ENCODE measurements around the gene ARMC2.

Gene ARMC2

DNA sequence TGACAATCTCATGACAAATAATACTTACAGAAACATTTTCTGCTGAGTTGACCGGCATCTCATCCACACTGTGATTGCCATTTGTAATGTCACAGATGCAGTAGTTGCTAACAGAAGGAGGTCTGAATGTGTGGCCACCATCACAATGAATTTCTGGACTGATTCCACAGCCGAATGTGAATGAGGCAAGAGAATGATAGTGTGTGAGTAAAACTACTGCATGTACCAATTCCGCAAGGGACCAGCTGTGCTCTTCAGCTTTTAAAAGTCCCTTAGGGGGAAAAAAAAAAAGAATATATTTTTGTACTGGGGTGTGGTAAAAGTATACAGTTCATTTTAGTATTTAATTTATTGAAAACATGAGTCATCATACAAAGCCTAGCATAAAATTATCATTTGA, 150.3 kb downstream of the ARMC2 start:
- Histone ChIP-seq H3K4me3 (ENCODE audit: low read length) (no peak overlapping the region), H3K27me3 (replicated peaks; ENCODE audit: control insufficient read depth, insufficient read depth, low read length) (no peaks in the 10 kb centered on the region), H3K36me3 (ENCODE audit: control insufficient read depth, insufficient read depth, low read length, severe bottlenecking) (peaks cover 75% of the 10 kb centered on the region), H3K4me1 (ENCODE audit: control insufficient read depth, insufficient read depth, low read length) (peaks cover 42% of the 10 kb centered on the region), H3K9ac (ENCODE audit: low read length) (no peak overlapping the region), H3K9me3 (ENCODE audit: control insufficient read depth, low read length) (no peaks in the 10 kb centered on the region)
- no peak for DNase-seq (ENCODE audit: low read depth)

DNA sequence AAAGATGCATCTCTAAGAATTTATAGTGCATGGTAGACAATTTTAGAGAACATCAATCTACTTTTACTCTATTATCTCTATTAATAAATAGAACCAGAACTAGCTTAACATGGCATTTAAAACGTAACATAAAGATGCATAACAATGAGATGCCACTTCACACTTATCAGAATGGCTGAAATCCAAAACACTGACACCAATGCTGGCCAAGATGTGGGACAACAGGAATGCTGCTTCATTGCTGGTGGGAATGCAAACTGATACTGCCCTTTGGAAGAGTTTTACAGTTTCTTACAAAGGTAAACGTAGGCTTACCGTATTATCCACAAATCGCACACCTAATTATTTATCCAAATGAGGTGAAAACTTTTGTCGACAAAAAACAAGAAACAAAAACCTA, 151.2 kb downstream of the ARMC2 start:
- DNase-seq (ENCODE audit: low read depth): no peak
- Histone ChIP-seq H3K27me3 (replicated peaks; ENCODE audit: control insufficient read depth, insufficient read depth, low read length) (no peaks in the 10 kb centered on the region), H3K36me3 (ENCODE audit: control insufficient read depth, insufficient read depth, low read length, severe bottlenecking) (peaks cover 66% of the 10 kb centered on the region), H3K9ac (ENCODE audit: low read length) (no peak overlapping the region), H3K9me3 (ENCODE audit: control insufficient read depth, low read length) (no peaks in the 10 kb centered on the region), H3K4me3 (ENCODE audit: low read length) (no peak overlapping the region), H3K4me1 (ENCODE audit: control insufficient read depth, insufficient read depth, low read length) (peaks cover 47% of the 10 kb centered on the region)

DNA sequence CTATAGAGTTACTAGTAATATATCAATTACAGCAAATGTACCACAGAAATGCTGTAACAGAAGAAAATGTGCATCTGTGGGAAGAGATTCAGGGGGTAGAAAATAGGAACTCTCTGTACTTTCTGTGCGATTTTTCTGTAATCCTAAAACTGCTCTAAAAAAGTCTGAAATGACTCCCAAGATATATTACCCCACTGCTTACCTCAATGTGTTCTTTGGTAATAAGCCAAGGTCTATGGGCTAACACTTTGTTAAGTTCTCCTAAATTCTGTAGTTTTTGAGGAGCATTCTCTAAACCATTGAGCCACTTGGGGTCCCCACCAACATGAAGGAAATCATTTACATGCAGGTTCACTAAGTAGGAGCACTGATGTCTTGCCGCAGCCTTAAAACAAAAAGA, 152.1 kb downstream of the ARMC2 start:
- DNase-seq (ENCODE audit: low read depth): peak; percentile 52
- Histone ChIP-seq H3K9ac (ENCODE audit: low read length) (no peak overlapping the region), H3K9me3 (ENCODE audit: control insufficient read depth, low read length) (no peaks in the 10 kb centered on the region), H3K4me3 (ENCODE audit: low read length) (no peak overlapping the region), H3K27me3 (replicated peaks; ENCODE audit: control insufficient read depth, insufficient read depth, low read length) (no peaks in the 10 kb centered on the region), H3K36me3 (ENCODE audit: control insufficient read depth, insufficient read depth, low read length, severe bottlenecking) (peaks cover 58% of the 10 kb centered on the region), H3K4me1 (ENCODE audit: control insufficient read depth, insufficient read depth, low read length) (peaks cover 47% of the 10 kb centered on the region)

DNA sequence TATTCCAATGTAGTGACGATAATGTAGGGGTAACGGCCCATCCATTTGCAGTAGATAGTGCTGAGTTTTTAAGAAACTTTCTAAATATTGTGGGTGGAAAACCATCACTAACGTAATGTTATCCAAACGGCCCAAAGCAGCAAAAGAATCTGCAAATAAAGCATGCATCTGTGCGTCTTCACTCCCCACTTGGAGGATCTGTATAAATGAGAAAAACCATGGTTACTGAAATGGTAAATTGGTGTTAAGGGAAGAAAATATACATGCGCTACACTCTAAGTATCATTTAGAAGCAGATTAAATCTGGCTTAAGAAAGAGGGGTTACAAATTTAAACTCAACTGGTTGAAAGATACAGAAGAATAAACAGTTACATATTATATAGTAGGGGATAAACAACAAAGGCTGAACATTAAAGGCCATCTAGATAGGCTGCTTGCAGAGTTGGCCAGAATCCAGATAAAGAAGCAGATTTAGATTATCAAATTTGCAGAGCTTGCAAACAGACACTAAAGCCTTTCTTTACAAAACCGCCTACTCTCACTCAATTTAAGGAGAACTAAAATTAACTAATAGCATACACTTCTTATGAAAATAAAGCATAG, 153.2 kb downstream of the ARMC2 start:
- no peak overlapping the region for H3K4me3 ChIP-seq (ENCODE audit: low read length)
- H3K4me1 ChIP-seq (ENCODE audit: control insufficient read depth, insufficient read depth, low read length): peaks cover 47% of the 10 kb centered on the region
- no peak overlapping the region for H3K9ac ChIP-seq (ENCODE audit: low read length)
- peaks cover 48% of the 10 kb centered on the region for H3K36me3 ChIP-seq (ENCODE audit: control insufficient read depth, insufficient read depth, low read length, severe bottlenecking)
- H3K27me3 ChIP-seq (replicated peaks; ENCODE audit: control insufficient read depth, insufficient read depth, low read length): no peaks in the 10 kb centered on the region
- H3K9me3 ChIP-seq (ENCODE audit: control insufficient read depth, low read length): no peaks in the 10 kb centered on the region
- DNase-seq (ENCODE audit: low read depth): peak; percentile 21

- Histone ChIP-seq H3K4me3 (ENCODE audit: low read length) (peak overlapping the region; percentile 45), H3K36me3 (ENCODE audit: control insufficient read depth, insufficient read depth, low read length, severe bottlenecking) (peaks cover 41% of the 10 kb centered on the region), H3K27me3 (replicated peaks; ENCODE audit: control insufficient read depth, insufficient read depth, low read length) (no peaks in the 10 kb centered on the region), H3K9ac (ENCODE audit: low read length) (peak overlapping the region; percentile 44), H3K9me3 (ENCODE audit: control insufficient read depth, low read length) (no peaks in the 10 kb centered on the region), H3K4me1 (ENCODE audit: control insufficient read depth, insufficient read depth, low read length) (peaks cover 54% of the 10 kb centered on the region)
- peak; percentile 79 for DNase-seq (ENCODE audit: low read depth)
These were observed 154.0 kb downstream of the ARMC2 start for GRCh38 chr6:109002051-109002697.

DNA sequence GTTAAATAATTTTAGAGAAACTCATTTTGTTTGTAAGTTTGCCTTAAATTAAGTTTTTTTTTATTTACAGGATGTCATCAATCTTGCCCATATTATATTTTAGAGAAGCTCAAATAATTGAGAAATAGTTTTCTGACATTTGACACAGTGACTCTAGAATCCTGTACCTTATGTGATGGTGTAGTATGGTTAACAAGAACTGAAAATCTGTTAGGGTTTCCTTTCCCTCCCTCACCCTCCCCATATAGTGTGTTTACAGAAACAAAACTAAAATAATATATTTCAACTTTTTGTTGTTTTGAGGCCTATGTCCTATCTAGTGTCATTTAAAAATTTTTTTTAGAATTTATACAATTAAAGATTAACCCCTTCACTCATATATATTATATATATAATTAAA, 154.7 kb downstream of the ARMC2 start:
- Histone ChIP-seq H3K4me3 (ENCODE audit: low read length) (peak overlapping the region; percentile 45), H3K9ac (ENCODE audit: low read length) (peak overlapping the region; percentile 44), H3K27me3 (replicated peaks; ENCODE audit: control insufficient read depth, insufficient read depth, low read length) (no peaks in the 10 kb centered on the region), H3K9me3 (ENCODE audit: control insufficient read depth, low read length) (no peaks in the 10 kb centered on the region), H3K36me3 (ENCODE audit: control insufficient read depth, insufficient read depth, low read length, severe bottlenecking) (peaks cover 33% of the 10 kb centered on the region), H3K4me1 (ENCODE audit: control insufficient read depth, insufficient read depth, low read length) (peaks cover 61% of the 10 kb centered on the region)
- no peak for DNase-seq (ENCODE audit: low read depth)

- no peak for DNase-seq (ENCODE audit: low read depth)
- Histone ChIP-seq H3K4me3 (ENCODE audit: low read length) (peak overlapping the region; percentile 95), H3K27me3 (replicated peaks; ENCODE audit: control insufficient read depth, insufficient read depth, low read length) (no peaks in the 10 kb centered on the region)
These were observed 158.6 kb downstream of the ARMC2 start for GRCh38 chr6:109006818-109007217.

DNA sequence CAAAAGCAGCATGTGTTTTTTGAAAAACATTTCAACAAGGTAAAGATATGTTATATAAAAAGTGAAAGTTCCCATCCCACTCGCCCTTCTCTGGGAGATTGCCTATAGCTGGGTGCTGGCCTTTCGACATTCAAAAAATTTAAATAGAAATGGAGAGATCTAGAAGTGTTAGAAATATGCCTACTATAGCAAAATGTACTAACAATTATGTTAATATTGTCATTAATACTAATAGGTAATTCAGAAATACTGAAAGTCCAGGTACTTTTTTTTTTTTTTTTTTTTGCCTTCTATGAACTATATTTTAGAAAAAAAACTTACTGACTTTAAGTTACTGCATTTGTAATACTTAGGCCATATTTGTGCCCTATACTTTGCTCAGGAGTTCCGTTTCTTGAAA, 159.3 kb downstream of the ARMC2 start:
- DNase-seq (ENCODE audit: low read depth): no peak
- H3K4me3 ChIP-seq (ENCODE audit: low read length): peak overlapping the region; percentile 95
- H3K9ac ChIP-seq (ENCODE audit: low read length): peak overlapping the region; percentile 95
- H3K4me1 ChIP-seq (ENCODE audit: control insufficient read depth, insufficient read depth, low read length): peaks cover 42% of the 10 kb centered on the region
- no peaks in the 10 kb centered on the region for H3K27me3 ChIP-seq (replicated peaks; ENCODE audit: control insufficient read depth, insufficient read depth, low read length)
- H3K9me3 ChIP-seq (ENCODE audit: control insufficient read depth, low read length): no peaks in the 10 kb centered on the region
- H3K36me3 ChIP-seq (ENCODE audit: control insufficient read depth, insufficient read depth, low read length, severe bottlenecking): no peaks in the 10 kb centered on the region

More at GRCh38 chr6:109006818-109007217, 158.6 kb downstream of the ARMC2 start:
- Histone ChIP-seq H3K4me1 (ENCODE audit: control insufficient read depth, insufficient read depth, low read length) (peaks cover 46% of the 10 kb centered on the region), H3K36me3 (ENCODE audit: control insufficient read depth, insufficient read depth, low read length, severe bottlenecking) (no peaks in the 10 kb centered on the region), H3K9ac (ENCODE audit: low read length) (no peak overlapping the region), H3K9me3 (ENCODE audit: control insufficient read depth, low read length) (no peaks in the 10 kb centered on the region)

GRCh38 chr6:109008054-109008453, 159.8 kb downstream of the ARMC2 start:
- peak overlapping the region; percentile 95 for H3K4me3 ChIP-seq (ENCODE audit: low read length)
- H3K4me1 ChIP-seq (ENCODE audit: control insufficient read depth, insufficient read depth, low read length): peaks cover 37% of the 10 kb centered on the region
- H3K9me3 ChIP-seq (ENCODE audit: control insufficient read depth, low read length): no peaks in the 10 kb centered on the region
- H3K27me3 ChIP-seq (replicated peaks; ENCODE audit: control insufficient read depth, insufficient read depth, low read length): no peaks in the 10 kb centered on the region
- H3K9ac ChIP-seq (ENCODE audit: low read length): peak overlapping the region; percentile 95
- no peaks in the 10 kb centered on the region for H3K36me3 ChIP-seq (ENCODE audit: control insufficient read depth, insufficient read depth, low read length, severe bottlenecking)
- peak; percentile 12 for DNase-seq (ENCODE audit: low read depth)

GRCh38 chr6:109008537-109009235, 160.5 kb downstream of the ARMC2 start:
- H3K9ac ChIP-seq (ENCODE audit: low read length): peak overlapping the region; percentile 95
- H3K27me3 ChIP-seq (replicated peaks; ENCODE audit: control insufficient read depth, insufficient read depth, low read length): no peaks in the 10 kb centered on the region
- peak overlapping the region; percentile 95 for H3K4me3 ChIP-seq (ENCODE audit: low read length)
- no peaks in the 10 kb centered on the region for H3K36me3 ChIP-seq (ENCODE audit: control insufficient read depth, insufficient read depth, low read length, severe bottlenecking)
- H3K9me3 ChIP-seq (ENCODE audit: control insufficient read depth, low read length): no peaks in the 10 kb centered on the region
- DNase-seq (ENCODE audit: low read depth): peak; percentile 62
- peaks cover 38% of the 10 kb centered on the region for H3K4me1 ChIP-seq (ENCODE audit: control insufficient read depth, insufficient read depth, low read length)

- Histone ChIP-seq H3K4me1 (ENCODE audit: control insufficient read depth, insufficient read depth, low read length) (peaks cover 40% of the 10 kb centered on the region), H3K36me3 (ENCODE audit: control insufficient read depth, insufficient read depth, low read length, severe bottlenecking) (no peaks in the 10 kb centered on the region), H3K9ac (ENCODE audit: low read length) (peak overlapping the region; percentile 95), H3K9me3 (ENCODE audit: control insufficient read depth, low read length) (no peaks in the 10 kb centered on the region), H3K4me3 (ENCODE audit: low read length) (peak overlapping the region; percentile 95), H3K27me3 (replicated peaks; ENCODE audit: control insufficient read depth, insufficient read depth, low read length) (no peaks in the 10 kb centered on the region)
- peak; percentile 97 for DNase-seq (ENCODE audit: low read depth)
These were observed 161.2 kb downstream of the ARMC2 start for GRCh38 chr6:109009236-109009961.

Measured in adipocyte (in vitro differentiated cells).